ENCODE measurements around the gene UBR3. TPM values are rescaled to one million over a fixed set of nuclear protein-coding genes. Genes with fewer than 3 reads are reported as not detected.
"Not testable (repeated sequence)": the region's sequence is repeated elsewhere in the genome, so short reads cannot be mapped to it uniquely, and the experiment has no call there.

The UBR3 gene
- total RNA-seq, 1 donor from 2014 or later: 23.4 TPM

DNA sequence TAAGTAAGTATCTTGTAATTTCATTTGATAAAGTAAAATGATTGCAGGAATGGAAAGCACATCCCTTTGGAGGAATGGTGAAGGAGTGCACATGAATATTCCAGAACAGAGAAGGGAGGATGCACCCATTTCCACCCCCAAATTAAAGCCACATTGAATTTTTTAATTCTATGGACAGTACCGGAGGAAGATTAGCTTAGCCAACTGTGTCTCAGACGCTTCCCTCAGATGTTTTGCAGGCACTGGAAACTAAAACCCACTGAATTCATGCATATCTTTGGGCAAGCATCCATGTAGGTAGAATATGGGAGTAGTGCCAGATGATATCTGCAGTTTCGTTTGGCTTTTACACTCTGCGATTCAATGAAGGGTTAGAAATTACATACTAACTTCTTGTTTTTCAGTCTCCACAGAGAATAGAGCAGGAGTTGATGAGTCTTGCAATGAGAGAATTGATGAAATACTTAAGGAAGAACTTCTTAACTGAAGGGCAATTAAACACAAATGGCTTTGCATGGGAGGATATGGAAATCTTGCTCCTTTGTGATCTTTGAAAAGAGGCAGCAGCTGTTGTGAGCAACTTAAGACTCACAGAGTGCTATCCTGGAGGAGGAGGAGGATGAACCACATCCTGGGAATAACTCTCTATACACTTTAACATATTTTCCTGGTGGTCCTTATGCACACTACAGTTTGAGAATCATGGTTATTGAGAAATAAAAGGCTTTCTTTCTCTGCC, 279.0 kb downstream of the UBR3 start:
- TF ChIP-seq, protein P1, sequence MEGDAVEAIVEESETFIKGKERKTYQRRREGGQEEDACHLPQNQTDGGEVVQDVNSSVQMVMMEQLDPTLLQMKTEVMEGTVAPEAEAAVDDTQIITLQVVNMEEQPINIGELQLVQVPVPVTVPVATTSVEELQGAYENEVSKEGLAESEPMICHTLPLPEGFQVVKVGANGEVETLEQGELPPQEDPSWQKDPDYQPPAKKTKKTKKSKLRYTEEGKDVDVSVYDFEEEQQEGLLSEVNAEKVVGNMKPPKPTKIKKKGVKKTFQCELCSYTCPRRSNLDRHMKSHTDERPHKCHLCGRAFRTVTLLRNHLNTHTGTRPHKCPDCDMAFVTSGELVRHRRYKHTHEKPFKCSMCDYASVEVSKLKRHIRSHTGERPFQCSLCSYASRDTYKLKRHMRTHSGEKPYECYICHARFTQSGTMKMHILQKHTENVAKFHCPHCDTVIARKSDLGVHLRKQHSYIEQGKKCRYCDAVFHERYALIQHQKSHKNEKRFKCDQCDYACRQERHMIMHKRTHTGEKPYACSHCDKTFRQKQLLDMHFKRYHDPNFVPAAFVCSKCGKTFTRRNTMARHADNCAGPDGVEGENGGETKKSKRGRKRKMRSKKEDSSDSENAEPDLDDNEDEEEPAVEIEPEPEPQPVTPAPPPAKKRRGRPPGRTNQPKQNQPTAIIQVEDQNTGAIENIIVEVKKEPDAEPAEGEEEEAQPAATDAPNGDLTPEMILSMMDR (IDR thresholded peaks at IDR 0.05; ENCODE audit: unreplicated experiment): no peak
- Mint-ChIP-seq H3K9me3 (ENCODE audit: unreplicated experiment) (no peaks in the 10 kb centered on the region), H3K4me1 (ENCODE audit: unreplicated experiment) (peaks cover 14% of the 10 kb centered on the region), H3K4me3 (ENCODE audit: unreplicated experiment) (no peak overlapping the region), H3K27ac (ENCODE audit: unreplicated experiment) (no peak overlapping the region), H3K27me3 (ENCODE audit: unreplicated experiment) (peaks cover 2% of the 10 kb centered on the region), H3K36me3 (ENCODE audit: low read depth, unreplicated experiment) (no peaks in the 10 kb centered on the region)
- DNase-seq (ENCODE audit: low spot score): no peak

DNA sequence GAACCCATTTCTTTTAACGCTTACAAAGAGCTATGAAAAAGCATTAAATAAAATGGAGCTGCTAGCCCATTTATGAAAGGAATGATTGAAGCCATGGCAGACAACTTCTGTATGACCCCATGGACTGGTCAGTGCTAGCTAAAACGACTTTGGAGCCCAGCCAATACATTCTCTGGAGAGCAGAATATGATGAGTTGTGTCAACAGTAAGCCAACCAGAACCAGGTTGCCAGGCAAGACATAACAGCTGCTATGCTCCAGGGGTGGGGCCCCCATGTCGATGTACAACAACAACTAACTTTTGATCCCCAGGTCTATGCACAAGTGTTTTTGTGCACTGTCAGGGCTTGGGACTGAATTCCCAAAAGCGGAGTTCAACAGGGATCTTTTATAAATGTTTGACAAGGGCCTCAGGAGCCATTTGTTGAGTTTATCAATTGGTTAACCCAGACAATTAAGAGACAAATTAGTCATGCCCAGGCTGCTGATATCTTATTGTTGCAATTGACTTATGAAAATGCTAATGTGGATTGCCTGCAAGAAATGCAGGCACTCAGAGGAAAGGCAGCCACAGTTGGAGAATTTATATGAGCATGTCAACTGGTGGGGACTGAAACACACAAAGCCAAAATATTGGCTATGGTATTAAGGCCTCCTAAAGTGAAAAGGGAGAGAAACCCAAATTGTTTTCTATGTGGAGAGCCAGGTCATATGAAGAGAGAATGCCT, 286.1 kb downstream of the UBR3 start:
- Mint-ChIP-seq H3K27me3 (ENCODE audit: unreplicated experiment) (peaks cover 6% of the 10 kb centered on the region), H3K9me3 (ENCODE audit: unreplicated experiment) (peaks cover 5% of the 10 kb centered on the region), H3K4me3 (ENCODE audit: unreplicated experiment) (no peak overlapping the region), H3K36me3 (ENCODE audit: low read depth, unreplicated experiment) (peaks cover 20% of the 10 kb centered on the region), H3K27ac (ENCODE audit: unreplicated experiment) (no peak overlapping the region), H3K4me1 (ENCODE audit: unreplicated experiment) (no peaks in the 10 kb centered on the region)
- DNase-seq (ENCODE audit: low spot score): no peak
- TF ChIP-seq, protein P1 (IDR thresholded peaks at IDR 0.05; ENCODE audit: unreplicated experiment): no peak

DNA sequence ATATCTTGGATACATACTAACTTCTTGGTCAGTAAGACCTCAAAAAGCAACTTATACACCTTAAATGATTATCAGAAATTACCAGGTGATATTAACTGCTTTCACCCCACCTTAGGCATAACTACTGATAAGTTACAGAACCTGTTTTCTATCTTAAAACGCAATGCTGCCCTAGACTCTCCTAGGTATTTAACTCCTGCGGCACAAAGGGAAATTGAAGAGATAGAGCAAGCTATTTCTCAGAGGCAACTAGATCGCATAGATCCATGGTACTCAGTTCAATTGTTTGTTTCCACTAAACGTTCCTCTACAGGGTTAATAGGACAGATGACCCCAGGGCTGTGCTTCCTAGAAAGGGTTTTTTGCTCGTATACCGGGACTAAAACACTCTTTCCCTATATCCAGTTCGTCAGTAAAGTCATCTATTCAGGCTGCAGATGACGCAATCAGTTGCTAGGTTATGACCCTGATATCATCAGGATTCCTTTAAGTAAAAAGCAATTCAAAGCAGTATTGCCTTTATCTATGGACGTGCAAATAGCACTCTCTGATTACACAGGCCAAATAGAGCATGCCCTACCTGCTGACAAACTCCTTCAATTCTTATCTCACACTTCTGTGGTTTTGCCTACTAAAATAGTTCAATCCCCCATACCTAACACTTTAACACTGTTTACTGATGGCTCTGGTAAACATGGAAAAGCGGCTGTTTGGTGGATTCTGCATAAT, 288.4 kb downstream of the UBR3 start:
- TF ChIP-seq, protein P1 (IDR thresholded peaks at IDR 0.05; ENCODE audit: unreplicated experiment): no peak
- H3K4me1 Mint-ChIP-seq (ENCODE audit: unreplicated experiment): no peaks in the 10 kb centered on the region
- peaks cover 28% of the 10 kb centered on the region for H3K36me3 Mint-ChIP-seq (ENCODE audit: low read depth, unreplicated experiment)
- peaks cover 9% of the 10 kb centered on the region for H3K9me3 Mint-ChIP-seq (ENCODE audit: unreplicated experiment)
- DNase-seq (ENCODE audit: low spot score): no peak
- H3K4me3 Mint-ChIP-seq (ENCODE audit: unreplicated experiment): no peak overlapping the region
- H3K27ac Mint-ChIP-seq (ENCODE audit: unreplicated experiment): no peak overlapping the region
- peaks cover 5% of the 10 kb centered on the region for H3K27me3 Mint-ChIP-seq (ENCODE audit: unreplicated experiment)

DNA sequence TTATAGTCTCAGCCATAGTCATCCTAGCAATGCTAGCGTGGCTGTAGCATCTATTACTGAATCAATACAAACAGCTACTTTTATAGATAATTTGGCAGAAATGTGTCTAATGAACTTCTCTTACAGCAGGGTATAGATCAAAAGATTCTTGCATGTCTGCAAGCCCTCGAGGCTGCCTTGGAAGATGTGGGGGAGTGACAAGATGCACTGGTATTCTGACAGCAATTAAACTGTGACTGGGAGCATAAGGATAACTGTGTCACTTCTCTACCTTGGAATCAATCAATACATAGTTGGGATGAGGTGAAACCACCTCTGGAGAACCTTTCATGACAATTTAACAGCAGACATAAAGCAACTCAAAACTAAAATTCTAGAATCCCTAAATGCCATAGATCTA, 291.4 kb downstream of the UBR3 start:
- DNase-seq (ENCODE audit: low spot score): no peak
- Mint-ChIP-seq H3K4me3 (ENCODE audit: unreplicated experiment) (no peak overlapping the region), H3K27ac (ENCODE audit: unreplicated experiment) (no peak overlapping the region), H3K4me1 (ENCODE audit: unreplicated experiment) (no peaks in the 10 kb centered on the region), H3K9me3 (ENCODE audit: unreplicated experiment) (peaks cover 9% of the 10 kb centered on the region), H3K36me3 (ENCODE audit: low read depth, unreplicated experiment) (peaks cover 25% of the 10 kb centered on the region), H3K27me3 (ENCODE audit: unreplicated experiment) (peaks cover 8% of the 10 kb centered on the region)
- TF ChIP-seq, protein P1 (IDR thresholded peaks at IDR 0.05; ENCODE audit: unreplicated experiment): no peak

DNA sequence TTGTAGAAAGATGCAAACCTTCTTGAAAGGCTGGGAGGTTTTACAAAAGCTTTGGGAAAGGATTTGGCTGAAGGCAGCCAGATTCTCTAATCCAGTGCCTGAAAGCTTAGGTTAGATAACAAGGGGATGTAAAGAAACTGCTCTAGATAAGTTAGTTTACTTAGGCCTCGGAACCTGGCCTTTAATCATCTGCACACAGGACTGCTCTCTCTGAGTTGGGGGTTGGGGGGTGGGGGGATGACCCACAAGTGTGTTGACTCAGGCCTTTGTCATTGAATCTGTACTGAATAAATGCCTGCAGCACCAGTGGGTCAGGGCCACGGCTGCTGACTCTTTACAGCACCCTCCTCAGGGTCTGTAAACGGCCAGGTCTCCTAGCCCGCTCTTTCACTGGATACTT, 292.1 kb downstream of the UBR3 start:
- H3K4me3 Mint-ChIP-seq (ENCODE audit: unreplicated experiment); H3K27ac Mint-ChIP-seq (ENCODE audit: unreplicated experiment); H3K27me3 Mint-ChIP-seq (ENCODE audit: unreplicated experiment); H3K9me3 Mint-ChIP-seq (ENCODE audit: unreplicated experiment); H3K4me1 Mint-ChIP-seq (ENCODE audit: unreplicated experiment); DNase-seq (ENCODE audit: low spot score): not testable (repeated sequence)
- H3K36me3 Mint-ChIP-seq (ENCODE audit: low read depth, unreplicated experiment): peaks cover 20% of the 10 kb centered on the region

All from endothelial cell (in vitro differentiated cells).